ENCODE data around the gene CSTPP1. TPM values are rescaled to one million over a fixed set of nuclear protein-coding genes. Genes with fewer than 3 reads are reported as not detected.

CSTPP1 gene
- total and polyA plus RNA-seq, 2 donors (not counting 3 experiments of a cell fraction or from before 2014, with no cell fraction given), result 25.9 to 38.2 TPM

DNA sequence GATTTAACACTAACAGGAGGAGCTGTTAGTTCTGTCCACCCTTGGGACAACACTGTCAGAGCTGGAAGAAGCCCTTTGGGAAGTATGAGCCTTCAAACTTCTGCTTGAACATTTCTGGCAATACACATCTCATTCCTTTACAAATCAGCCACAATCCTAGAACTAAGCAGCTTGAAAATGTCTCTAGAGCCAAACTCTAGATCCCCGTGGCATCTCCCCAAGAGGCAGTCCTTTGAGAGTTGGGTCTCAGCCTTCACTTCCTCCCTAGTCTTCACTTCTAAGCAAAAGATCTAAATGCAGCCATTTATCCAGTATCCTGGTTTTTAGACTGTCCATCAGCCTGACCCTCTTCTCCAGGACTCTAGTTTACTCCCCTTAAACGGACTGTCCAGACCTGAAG lies 213.2 kb downstream of the CSTPP1 start:
- no peaks in the 10 kb centered on the region for H3K27me3 ChIP-seq (ENCODE audit: control insufficient read depth in 2 of 2, insufficient read depth in 2 of 2, low read length in 2 of 2)
- H3K9me3 ChIP-seq (replicated peaks; ENCODE audit: control insufficient read depth, insufficient read depth, low read length), result no peaks in the 10 kb centered on the region
- no peaks in the 10 kb centered on the region for H3K4me1 ChIP-seq (ENCODE audit: control insufficient read depth, extremely low read depth, insufficient read depth, low read length)
- BruUV-seq (replicated peaks), result no TSS peak
- no peak overlapping the region for H2AFZ ChIP-seq (ENCODE audit: low read depth, low read length)
- H3K27ac ChIP-seq (ENCODE audit: insufficient read depth, low read depth, low read length), result no peak overlapping the region
- TF ChIP-seq JUN (IDR thresholded peaks at IDR 0.05; ENCODE audit: borderline replicate concordance, insufficient read depth, insufficient read length, low read depth) (no peak), GATA2 (IDR thresholded peaks at IDR 0.05; ENCODE audit: insufficient read depth, insufficient read length, low read depth, low read length) (no peak), POLR2A (IDR thresholded peaks at IDR 0.05; ENCODE audit: low read depth, low read length) (no peak), FOS (IDR thresholded peaks at IDR 0.05; ENCODE audit: borderline replicate concordance, insufficient read depth, low read length) (no peak), POLR2AphosphoS5 (IDR thresholded peaks at IDR 0.05; ENCODE audit: insufficient read depth, low read depth, low read length) (no peak), MYC (IDR thresholded peaks at IDR 0.05; ENCODE audit: low read depth, low read length) (no peak), EZH2 (IDR thresholded peaks at IDR 0.05; ENCODE audit: borderline replicate concordance, low read depth, low read length, severe bottlenecking) (no peak)
- TF ChIP-seq, protein P1, sequence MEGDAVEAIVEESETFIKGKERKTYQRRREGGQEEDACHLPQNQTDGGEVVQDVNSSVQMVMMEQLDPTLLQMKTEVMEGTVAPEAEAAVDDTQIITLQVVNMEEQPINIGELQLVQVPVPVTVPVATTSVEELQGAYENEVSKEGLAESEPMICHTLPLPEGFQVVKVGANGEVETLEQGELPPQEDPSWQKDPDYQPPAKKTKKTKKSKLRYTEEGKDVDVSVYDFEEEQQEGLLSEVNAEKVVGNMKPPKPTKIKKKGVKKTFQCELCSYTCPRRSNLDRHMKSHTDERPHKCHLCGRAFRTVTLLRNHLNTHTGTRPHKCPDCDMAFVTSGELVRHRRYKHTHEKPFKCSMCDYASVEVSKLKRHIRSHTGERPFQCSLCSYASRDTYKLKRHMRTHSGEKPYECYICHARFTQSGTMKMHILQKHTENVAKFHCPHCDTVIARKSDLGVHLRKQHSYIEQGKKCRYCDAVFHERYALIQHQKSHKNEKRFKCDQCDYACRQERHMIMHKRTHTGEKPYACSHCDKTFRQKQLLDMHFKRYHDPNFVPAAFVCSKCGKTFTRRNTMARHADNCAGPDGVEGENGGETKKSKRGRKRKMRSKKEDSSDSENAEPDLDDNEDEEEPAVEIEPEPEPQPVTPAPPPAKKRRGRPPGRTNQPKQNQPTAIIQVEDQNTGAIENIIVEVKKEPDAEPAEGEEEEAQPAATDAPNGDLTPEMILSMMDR (IDR thresholded peaks at IDR 0.05; ENCODE audit: extremely low read depth in 1 of 2, insufficient read depth in 1 of 2, low read depth in 1 of 2, low read length in 2 of 2), result no peak
- TF ChIP-seq, protein P2, sequence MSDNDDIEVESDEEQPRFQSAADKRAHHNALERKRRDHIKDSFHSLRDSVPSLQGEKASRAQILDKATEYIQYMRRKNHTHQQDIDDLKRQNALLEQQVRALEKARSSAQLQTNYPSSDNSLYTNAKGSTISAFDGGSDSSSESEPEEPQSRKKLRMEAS (IDR thresholded peaks at IDR 0.05; ENCODE audit: insufficient read depth, insufficient read length), result no peak
- no peaks in the 10 kb centered on the region for H3K9me1 ChIP-seq (replicated peaks; ENCODE audit: control insufficient read depth, extremely low read depth, insufficient read depth, low read length)
- no peaks in the 10 kb centered on the region for H4K20me1 ChIP-seq (replicated peaks; ENCODE audit: control insufficient read depth, extremely low read depth, insufficient read depth, low read length)
- no peak overlapping the region for H3K4me2 ChIP-seq (ENCODE audit: insufficient read depth, low read length)
- POLR2A ChIA-PET, result interaction anchor here (0.5 kb wide), 1 partner anchor 64 kb away, joined by 3 read pairs; no protein-coding TSS in a partner anchor
- intact Hi-C loops (cut with micrococcal nuclease) (no loop called here), dilution Hi-C loops (cut with MboI; ENCODE audit: extremely low pct_ligation_motif_present, low sequenced_read_pairs) (no loop called here)
- no peak overlapping the region for H3K4me3 ChIP-seq (replicated peaks in 1 of 3; ENCODE audit: insufficient read depth in 1 of 3, low read depth in 1 of 3, low read length in 3 of 3)
- no peak for FAIRE-seq
- H3K36me3 ChIP-seq (ENCODE audit: control insufficient read depth in 2 of 2, extremely low read depth in 1 of 2, insufficient read depth in 2 of 2, low read length in 2 of 2), result peaks cover 0 to 2% of the 10 kb centered on the region in 2 experiments
- no peak for DNase-seq (ENCODE audit: low read depth, low spot score)
- CTCF ChIA-PET, result no interaction called here
- no peak overlapping the region for H3K9ac ChIP-seq (replicated peaks; ENCODE audit: extremely low read depth, insufficient read depth, low read length)
- H3K79me2 ChIP-seq (ENCODE audit: control insufficient read depth, insufficient read depth, low read length), result no peaks in the 10 kb centered on the region

All from endothelial cell of umbilical vein (primary cell).